Choroid plexus epithelial cell (primary cell): ENCODE data around the gene GRK2.

Source experiments
- DNase-seq: peaks from one replicate; pipeline ENCODE4 v3.0.0-alpha.2; 2010; ENCODE audit warnings: low read depth
- H3K4me3 ChIP-seq: 2 replicates; pipeline ENCODE4 v1.5.1; 2011; ENCODE audit warnings: low read depth, mild to moderate bottlenecking, control low read depth, low read length, moderate library complexity
- TF ChIP-seq, protein P1 (sequence below): conservative IDR thresholded peaks from 2 replicates; pipeline ENCODE4 v1.5.1; 2011; ENCODE audit warnings: low read depth, mild to moderate bottlenecking, control low read depth, inconsistent platforms, low read length, moderate library complexity

GRK2 gene

DNA sequence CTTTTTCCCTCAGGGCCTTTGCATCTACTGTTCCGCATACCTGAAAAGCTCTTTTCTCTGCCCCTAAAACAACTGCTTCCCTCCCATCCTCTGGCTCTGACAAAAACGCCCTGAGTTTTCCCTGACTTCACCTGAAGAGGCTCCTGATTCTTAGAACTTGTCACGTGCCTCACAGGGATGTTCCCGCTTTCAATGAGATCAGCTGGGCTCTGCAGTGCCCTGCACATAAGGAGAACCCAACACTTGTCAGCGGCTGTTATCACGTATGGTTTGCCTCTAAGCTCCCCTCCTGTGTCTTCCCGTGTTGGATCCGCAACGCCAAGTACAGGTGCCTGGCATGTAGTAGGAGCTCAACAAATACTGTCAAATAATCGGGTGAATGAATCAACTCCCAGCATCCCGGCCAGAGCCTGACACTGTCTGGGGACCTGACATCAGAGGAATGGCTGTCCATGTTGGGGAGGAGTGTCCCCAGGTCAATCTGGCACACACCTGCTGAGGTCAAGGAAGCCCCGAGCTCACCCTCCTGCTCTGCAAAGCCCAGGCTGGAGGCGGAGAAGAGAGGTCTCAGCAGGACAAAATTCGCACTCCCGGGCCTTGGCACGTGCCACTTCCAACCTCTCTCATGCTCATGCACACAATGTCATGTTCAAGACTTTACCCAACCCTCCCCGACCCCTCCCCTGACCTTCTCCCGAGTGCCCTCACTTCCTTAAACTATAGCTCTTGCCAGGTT, 4.2 kb upstream of the GRK2 start:
- DNase-seq = no peak
- H3K4me3 ChIP-seq = no peak overlapping the region
- TF ChIP-seq, protein P1, sequence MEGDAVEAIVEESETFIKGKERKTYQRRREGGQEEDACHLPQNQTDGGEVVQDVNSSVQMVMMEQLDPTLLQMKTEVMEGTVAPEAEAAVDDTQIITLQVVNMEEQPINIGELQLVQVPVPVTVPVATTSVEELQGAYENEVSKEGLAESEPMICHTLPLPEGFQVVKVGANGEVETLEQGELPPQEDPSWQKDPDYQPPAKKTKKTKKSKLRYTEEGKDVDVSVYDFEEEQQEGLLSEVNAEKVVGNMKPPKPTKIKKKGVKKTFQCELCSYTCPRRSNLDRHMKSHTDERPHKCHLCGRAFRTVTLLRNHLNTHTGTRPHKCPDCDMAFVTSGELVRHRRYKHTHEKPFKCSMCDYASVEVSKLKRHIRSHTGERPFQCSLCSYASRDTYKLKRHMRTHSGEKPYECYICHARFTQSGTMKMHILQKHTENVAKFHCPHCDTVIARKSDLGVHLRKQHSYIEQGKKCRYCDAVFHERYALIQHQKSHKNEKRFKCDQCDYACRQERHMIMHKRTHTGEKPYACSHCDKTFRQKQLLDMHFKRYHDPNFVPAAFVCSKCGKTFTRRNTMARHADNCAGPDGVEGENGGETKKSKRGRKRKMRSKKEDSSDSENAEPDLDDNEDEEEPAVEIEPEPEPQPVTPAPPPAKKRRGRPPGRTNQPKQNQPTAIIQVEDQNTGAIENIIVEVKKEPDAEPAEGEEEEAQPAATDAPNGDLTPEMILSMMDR = no peak

GRCh38 chr11:67262731-67263675, 3.3 kb upstream of the GRK2 start:
- peak; percentile 80 for DNase-seq
- TF ChIP-seq, protein P1 = peak; percentile 87
- no peak overlapping the region for H3K4me3 ChIP-seq

- no peak overlapping the region for H3K4me3 ChIP-seq
- TF ChIP-seq, protein P1 = no peak
- DNase-seq = no peak
These were observed 2.0 kb upstream of the GRK2 start for GRCh38 chr11:67264260-67264659.

- TF ChIP-seq, protein P1 = no peak
- no peak for DNase-seq
- H3K4me3 ChIP-seq = no peak overlapping the region
These were observed 1.2 kb upstream of the GRK2 start for GRCh38 chr11:67264877-67265632.

GRCh38 chr11:67265633-67266448, 432 bp upstream of the GRK2 start:
- DNase-seq = peak; percentile 51
- TF ChIP-seq, protein P1 = peak; percentile 57
- H3K4me3 ChIP-seq = peak overlapping the region; percentile 74
